ENCODE measurements around the gene PDPK1.
"Not testable (repeated sequence)": the region's sequence is repeated elsewhere in the genome, so short reads cannot be mapped to it uniquely, and the experiment has no call there.

PDPK1 gene

DNA sequence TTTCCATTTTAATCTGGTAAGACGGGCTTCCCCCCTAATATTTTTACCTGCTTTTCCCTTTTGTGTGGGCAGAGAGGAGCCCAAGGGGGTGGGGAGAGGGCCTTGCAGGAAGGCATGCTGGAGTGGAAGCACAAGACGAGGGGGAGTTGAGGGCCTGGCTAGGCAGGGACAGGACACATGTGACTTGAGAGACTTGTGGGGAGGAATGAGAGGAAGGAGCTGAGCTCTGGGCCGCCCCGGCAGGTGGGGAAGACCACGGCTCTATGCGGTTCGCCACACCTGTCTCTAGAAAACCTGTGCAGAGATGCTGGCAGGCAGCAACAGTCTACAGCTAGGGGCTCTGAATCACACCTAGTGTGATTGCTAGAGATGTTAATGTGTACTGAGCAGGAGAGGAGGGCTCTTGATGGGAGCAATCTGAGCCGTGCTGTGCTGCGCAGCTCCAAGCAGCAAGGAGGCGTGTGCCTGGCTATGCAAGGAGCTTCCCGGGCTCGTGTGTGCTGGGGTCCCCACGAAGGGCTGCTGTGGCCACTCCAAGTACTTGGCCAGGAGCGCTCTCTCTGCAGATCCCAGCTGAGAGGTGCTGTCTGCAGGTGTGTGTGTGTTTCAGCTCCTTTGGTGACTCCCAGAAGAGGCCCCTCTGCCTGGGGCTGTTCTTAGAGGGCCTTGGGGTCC is 50.2 kb downstream of the PDPK1 start:
- no peak for DNase-seq (ENCODE audit: low spot score)

DNA sequence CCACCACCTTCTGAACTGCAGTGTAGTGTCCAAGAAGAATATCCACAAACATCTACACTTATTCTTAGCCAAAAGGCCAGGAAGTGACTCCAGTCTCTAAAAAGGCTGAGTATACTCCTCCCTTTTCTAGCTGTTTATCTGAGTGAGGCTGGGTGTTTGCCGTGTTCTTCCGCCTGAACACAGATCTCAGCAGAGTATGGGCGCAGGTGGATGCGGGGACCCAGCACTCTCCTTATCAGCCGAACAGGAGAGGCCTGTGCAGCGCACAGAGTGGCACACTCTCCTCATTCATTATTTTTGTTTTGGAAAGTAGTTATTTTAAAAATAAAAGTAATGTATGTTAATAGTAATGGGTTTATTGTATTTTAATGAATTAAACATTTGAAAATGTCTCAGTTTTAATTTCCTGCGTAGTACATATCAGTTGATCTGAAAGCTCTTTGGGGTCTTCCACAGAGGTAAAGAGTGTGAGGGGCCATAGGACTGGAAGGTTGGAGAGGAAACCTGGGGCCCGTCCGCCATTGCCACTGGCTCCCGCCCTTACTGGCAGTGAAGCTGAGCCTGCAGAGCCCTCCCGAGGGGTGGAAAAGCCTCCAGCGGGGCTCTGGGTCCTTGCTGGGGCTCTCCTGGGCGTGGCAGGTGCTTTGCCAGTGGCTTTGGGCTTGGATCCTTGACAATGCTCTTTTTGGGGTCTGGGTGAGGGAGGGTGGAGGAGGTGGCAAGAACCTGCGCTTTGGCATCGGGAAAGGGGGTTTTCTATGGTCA is 53.8 kb downstream of the PDPK1 start:
- DNase-seq (ENCODE audit: low spot score): no peak

GRCh38 chr16:2592786-2593185 is 55.0 kb downstream of the PDPK1 start:
- no peak for DNase-seq (ENCODE audit: low spot score)

DNA sequence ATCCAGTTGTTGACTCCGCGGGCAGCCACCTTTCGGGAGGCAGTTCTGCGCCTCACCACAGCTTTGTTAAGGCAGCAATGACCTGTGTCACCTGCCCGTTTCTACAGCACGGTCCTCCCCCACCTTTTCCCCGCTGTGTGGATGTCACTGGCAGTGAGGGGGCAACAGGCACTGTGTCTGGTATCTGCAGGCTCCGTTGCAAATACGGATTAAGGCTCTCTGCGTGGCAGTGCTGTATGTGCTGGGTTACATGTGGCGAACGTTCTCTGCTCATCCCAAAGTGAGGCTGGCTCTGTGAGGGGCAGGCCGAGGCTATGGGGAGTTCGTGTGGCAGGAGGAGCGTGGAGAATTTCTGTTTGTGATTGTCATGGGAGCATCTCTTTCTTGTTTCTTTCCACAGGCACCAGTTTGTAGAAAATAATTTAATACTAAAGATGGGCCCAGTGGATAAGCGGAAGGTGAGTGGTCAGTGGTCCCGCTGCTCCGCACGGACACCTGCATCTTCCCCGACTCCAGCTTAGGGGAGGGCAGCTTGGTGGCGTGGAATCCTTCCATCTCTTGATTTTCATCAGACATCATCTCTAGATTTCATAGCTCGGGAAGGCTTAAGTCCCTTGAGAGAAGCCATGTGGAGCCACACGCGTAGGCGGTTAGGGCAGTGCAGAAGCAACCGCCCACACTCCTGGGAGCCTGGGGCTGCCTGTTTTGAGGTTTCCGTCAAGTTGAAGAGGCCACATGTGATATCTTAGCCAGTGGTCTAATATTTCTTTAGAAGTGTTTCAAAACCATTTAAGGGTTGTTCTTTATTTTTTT is 57.8 kb downstream of the PDPK1 start:
- no peak for DNase-seq (ENCODE audit: low spot score)

DNA sequence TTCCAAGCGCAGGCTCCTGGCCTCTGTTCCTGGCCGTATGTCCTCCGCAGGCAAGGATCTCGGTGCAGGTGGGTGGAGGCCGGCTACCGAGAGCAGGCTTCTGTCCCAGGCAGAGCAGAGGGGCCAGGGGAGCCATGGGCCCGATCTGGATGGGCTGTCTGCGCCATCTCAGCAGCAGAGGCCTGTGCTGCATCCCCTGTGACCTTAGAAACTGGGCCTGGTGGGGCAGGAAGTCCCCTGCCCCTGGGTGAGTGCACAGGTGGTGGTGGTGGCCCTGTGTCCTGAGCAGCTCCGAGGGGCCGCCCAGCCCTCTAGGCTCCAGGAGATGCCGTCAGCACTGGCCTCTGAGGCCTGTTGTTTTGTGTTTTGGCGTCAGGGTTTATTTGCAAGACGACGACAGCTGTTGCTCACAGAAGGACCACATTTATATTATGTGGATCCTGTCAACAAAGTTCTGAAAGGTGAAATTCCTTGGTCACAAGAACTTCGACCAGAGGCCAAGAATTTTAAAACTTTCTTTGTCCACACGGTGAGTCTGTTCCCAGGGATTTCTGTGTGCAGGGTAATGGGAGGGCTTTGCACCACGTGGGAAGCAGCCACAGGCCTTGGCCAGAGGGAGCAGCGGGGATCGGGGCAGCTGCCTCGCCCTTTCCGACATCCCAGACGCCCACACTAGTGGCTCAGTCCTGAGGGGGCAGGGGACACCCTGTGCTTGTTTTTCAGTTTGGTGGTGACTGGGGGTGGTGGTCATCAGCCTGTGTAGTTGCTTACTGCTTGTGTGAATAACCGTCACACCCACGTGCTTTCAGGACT is 59.1 kb downstream of the PDPK1 start:
- no peak for DNase-seq (ENCODE audit: low spot score)

DNA sequence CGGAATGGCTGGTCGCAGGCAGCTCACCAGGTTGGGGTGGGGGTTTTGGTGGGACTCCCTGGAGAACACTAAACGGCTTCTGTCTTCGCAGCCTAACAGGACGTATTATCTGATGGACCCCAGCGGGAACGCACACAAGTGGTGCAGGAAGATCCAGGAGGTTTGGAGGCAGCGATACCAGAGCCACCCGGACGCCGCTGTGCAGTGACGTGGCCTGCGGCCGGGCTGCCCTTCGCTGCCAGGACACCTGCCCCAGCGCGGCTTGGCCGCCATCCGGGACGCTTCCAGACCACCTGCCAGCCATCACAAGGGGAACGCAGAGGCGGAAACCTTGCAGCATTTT is 59.7 kb downstream of the PDPK1 start:
- no peak for DNase-seq (ENCODE audit: low spot score)

GRCh38 chr16:2598133-2598641 is 60.4 kb downstream of the PDPK1 start:
- DNase-seq (ENCODE audit: low spot score): no peak

GRCh38 chr16:2598723-2599122 is 60.9 kb downstream of the PDPK1 start:
- DNase-seq (ENCODE audit: low spot score): no peak

- not testable (repeated sequence) for DNase-seq (ENCODE audit: low spot score)
Measured at GRCh38 chr16:2599165-2599564, 61.3 kb downstream of the PDPK1 start.

DNA sequence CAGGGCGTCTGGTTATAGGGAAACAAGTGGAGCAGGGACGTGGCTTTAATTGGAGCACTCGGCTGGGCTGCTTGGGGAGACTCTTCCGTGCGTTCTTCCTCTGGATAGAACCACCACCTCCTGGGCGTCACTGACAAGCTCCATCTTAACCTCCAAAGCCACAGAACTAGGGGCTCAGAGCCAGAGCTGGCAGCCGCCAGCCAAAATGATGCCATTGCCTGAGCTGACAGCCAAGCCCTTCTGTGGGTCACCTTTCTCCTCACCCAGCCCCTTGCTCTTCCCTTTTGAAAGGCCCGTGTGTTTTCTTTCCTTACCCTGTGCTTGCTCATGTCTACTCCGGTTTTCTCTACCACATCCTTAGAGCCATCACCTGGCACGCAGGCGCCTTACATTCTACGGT is 62.0 kb downstream of the PDPK1 start:
- not testable (repeated sequence) for DNase-seq (ENCODE audit: low spot score)

GRCh38 chr16:2601301-2602025 is 63.6 kb downstream of the PDPK1 start:
- DNase-seq (ENCODE audit: low spot score): not testable (repeated sequence)

GRCh38 chr16:2602175-2602574 is 64.4 kb downstream of the PDPK1 start:
- not testable (repeated sequence) for DNase-seq (ENCODE audit: low spot score)

- peak; percentile 93 for DNase-seq (ENCODE audit: low spot score)
Measured at GRCh38 chr16:2603165-2604015, 65.6 kb downstream of the PDPK1 start.

- not testable (repeated sequence) for DNase-seq (ENCODE audit: low spot score)
Measured at GRCh38 chr16:2604016-2604369, 66.2 kb downstream of the PDPK1 start.

- not testable (repeated sequence) for DNase-seq (ENCODE audit: low spot score)
Measured at GRCh38 chr16:2606820-2607219, 69.0 kb downstream of the PDPK1 start.

DNA sequence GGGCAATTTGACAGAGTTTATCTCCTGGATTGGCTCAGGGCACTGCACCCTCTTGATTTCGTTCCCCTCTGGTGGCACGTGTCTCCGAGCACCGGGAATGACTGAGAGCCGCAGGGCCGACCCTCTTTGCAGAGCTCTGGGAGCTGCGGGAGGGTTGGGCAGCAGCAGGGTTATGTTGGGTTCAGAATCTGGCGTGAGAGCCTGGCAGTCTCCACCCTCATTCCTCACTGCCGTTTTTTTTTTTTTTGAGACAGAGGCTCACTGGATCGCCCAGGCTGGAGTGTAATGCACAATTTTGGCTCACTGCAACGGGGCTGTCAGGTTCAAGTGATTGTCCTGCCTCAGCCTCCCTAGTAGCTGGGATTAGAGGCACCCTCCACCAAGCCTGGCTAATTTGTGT is 71.5 kb downstream of the PDPK1 start:
- DNase-seq (ENCODE audit: low spot score): not testable (repeated sequence)

DNA sequence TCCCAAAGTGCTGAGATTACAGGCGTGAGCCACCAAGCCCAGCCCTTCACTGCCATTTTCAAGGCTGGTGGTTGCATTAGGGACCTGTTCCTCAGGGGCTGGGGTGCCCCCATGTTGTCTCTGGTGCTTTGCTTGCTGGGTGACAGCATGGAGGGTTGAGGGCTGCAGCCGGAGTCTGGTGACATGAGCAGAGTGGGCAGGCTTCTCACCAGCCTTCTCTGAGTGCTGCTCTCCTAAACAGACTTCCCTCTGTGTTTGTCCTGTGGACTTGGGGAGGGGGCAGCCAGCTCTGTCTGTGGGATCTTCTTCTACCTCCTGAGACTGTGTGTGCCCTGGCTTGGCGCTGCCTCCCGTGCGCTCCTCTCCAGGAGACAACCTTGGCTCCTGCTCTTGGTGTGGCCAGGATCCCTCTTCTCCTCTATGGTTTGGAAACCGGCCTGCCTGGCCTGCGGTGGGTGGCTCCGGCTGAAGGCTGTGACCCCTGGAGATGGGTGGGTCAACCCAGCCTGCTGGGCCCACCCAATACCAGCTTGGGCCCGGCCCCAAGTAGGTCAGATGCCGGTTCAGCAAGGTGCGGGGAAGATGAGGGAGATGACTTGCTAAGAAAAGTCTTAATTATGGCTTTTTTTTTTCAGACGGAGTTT is 72.1 kb downstream of the PDPK1 start:
- no peak for DNase-seq (ENCODE audit: low spot score)

- DNase-seq (ENCODE audit: low spot score): no peak
Measured at GRCh38 chr16:2610781-2611498, 73.1 kb downstream of the PDPK1 start.

GRCh38 chr16:2611499-2611862 is 73.7 kb downstream of the PDPK1 start:
- DNase-seq (ENCODE audit: low spot score): no peak
